A549 treated with ZK216348 at 1 μM for 4 hours (cell line): Measurements from ENCODE around the gene SELE. TPM values are rescaled to one million over a fixed set of nuclear protein-coding genes. Genes with fewer than 3 reads are reported as not detected.

Experiments used
- total RNA-seq: library from RNA; stranded (reverse); fragments of 200-300 nt; extraction: Qiagen RNA extraction; gene quantifications from 5 replicates; pipeline ENCODE4 v1.2.3, GENCODE V29; 2022; ENCODE audit warnings: low read depth

SELE gene, protein sequence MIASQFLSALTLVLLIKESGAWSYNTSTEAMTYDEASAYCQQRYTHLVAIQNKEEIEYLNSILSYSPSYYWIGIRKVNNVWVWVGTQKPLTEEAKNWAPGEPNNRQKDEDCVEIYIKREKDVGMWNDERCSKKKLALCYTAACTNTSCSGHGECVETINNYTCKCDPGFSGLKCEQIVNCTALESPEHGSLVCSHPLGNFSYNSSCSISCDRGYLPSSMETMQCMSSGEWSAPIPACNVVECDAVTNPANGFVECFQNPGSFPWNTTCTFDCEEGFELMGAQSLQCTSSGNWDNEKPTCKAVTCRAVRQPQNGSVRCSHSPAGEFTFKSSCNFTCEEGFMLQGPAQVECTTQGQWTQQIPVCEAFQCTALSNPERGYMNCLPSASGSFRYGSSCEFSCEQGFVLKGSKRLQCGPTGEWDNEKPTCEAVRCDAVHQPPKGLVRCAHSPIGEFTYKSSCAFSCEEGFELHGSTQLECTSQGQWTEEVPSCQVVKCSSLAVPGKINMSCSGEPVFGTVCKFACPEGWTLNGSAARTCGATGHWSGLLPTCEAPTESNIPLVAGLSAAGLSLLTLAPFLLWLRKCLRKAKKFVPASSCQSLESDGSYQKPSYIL
- not detected in 5 replicates for total RNA-seq

DNA sequence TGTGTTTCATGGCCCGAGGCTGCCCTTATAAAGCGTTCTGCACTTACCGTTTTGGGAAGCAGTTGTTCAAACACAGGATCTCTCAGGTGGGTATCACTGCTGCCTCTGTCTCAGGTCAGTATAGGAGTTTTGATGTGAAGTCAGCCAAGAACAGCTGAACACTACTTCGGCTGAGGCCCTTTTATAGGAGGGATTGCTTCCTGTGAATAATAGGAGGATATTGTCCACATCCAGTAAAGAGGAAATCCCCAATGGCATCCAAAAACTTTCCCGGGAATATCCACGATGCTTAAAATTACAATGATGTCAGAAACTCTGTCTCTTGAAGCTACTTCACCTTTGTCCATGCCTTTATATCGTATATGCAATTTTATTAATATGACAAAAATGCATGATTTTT lies at the start of gene SELE:
TSS of gene SELE (minus strand) at position 156 of the 400 bp plus-strand sequence. CDS start 467 bp downstream, outside the sequence.

DNA sequence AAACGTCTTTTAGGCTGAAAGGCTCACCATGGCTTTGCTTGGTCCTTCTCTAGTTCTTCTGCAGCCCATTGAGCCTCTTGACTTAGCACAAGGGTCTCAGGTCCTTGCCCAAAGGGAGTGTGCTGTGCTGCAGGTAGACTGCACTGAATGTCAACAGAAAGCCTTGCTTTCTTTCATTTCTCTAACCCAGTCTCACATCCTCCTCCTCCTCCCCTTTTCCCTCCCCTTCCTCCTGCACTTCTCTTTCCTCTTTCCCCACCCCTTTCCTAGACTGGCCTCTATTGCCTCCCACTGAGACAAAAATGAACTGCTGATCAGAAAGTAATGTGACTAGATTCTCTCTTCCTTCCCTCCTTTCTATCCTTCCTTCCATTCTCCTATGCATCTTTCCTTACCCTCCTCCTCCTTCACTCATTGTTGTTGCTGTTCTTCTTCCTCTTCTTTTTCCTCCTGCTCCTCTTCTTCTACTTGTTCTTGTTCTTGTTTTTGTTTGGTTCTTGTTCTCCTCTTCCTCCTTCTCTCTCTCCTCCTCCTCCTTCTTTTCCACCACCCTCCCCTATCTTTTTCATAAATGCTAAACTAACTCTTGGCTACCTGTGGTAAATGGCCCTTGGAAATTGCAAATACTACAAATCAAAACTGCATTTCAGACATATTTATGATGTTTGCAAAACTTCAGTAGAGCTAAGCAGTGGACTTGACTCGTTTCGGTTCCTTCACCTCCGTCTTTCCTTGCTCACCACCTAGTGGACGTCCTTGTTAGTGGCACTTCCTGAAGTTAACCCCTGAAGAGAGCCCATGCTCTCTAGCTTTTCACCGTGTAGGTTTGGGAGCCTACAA lies 22.2 kb downstream of the SELE start, which contains the start of gene SELL:
TSS of gene SELL (minus strand) at position 152 of the 840 bp plus-strand sequence. CDS start at position 30, 122 bp downstream.

Other genes starting within 250 kb of the SELE start
- gene SLC19A2, start 248.1 kb downstream of the SELE start, total RNA-seq = 7.3 to 15.2 TPM (median 12.9 TPM) in 5 replicates
- gene F5, start 147.6 kb downstream of the SELE start, total RNA-seq = 0.05 to 0.23 TPM (median 0.09 TPM) in 5 replicates
- gene SELP, start 104.0 kb downstream of the SELE start, total RNA-seq = not detected in 5 replicates
- gene SELL, start 22.5 kb downstream of the SELE start, total RNA-seq = 0.19 to 0.45 TPM (median 0.22 TPM) in 4 of 5 replicates, not detected in the other
- gene METTL18, start 60.8 kb upstream of the SELE start, total RNA-seq = 3.4 to 8.7 TPM (median 5.3 TPM) in 5 replicates
- gene SCYL3, start 159.8 kb upstream of the SELE start, total RNA-seq = 2.3 to 3.5 TPM (median 2.8 TPM) in 5 replicates